HG03565 (cell line): ENCODE results near the gene TLNRD1.

Experiments
- ATAC-seq: cut with Tn5 transposase; IDR thresholded peaks from one replicate; pipeline ENCODE4 v1.9.1; 2021; ENCODE audit warnings: mild to moderate bottlenecking, moderate library complexity; ENCODE audit not compliant: unreplicated experiment

TLNRD1 gene

GRCh38 chr15:81053621-81054020 is 52.9 kb downstream of the TLNRD1 start:
- no peak for ATAC-seq

- ATAC-seq = no peak
Observed at GRCh38 chr15:81054236-81054635, 53.5 kb downstream of the TLNRD1 start.
